ENCODE measurements around the gene CCDC149.

Gene CCDC149

DNA sequence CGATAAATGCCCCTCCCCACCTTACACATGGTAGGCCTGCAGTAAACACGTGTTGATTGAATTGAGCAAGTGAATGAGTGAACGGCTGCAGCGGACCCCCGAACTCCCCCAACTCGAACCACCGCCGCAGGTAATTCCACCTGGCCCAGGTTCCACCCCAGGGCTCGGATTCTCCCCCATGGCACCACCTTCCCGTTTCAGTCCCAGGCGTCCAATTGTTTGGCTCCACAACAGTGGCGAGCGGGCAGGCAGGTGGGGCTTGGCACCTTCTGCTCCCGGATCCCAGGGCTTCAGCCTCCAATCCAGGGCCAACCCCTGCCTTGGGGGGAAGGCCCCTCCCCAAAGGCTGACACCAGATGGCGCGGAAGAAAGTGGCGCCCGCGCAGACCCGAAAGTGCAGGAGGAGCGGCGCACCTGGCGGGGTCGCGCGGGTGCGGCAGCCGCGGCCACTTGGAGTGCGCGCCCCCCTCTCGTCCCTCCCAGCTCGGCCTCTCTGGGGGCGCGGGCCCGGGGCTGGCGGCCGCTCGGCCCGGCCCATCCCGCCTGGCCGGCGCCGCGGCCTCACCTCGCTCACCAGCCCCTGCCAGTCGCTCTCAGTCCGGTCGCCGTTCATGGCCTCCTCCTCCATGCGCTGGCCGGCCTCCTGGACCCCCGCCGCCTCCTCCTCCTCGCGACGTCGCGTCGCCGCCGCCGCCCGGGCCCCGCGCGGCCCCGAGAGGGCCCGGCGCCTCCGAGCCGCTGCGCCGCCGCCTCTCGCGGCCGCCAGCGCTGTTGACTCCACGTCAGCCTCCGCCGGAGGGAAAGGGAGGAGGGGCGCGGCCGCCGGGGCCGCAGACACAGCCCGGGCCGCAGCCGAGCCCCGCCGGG is at the start of gene CCDC149:
Gene CCDC149 (minus strand): TSS at position 791 of the 867 bp plus-strand sequence. CDS start 178 bp downstream, at position 613.
- DNase-seq (ENCODE audit: low spot score) = no peak

DNA sequence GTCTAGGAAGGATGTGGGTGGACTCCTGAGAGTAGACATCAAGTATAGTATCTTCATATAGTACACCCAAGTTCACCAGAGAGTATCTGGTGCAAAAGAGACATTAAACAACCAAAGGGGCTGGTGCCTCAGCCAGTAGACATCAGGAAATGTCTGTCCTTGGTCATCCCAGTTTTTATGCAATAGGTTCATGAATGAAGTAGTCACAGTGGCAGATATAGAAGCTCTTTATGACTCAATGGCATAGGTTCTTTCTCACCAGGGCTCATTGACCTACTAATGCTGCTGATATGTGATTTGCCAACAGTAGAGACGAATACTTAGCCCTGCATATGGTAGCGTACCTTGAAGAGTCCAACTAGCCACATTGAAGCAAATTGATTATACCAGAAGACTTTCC is 45.0 kb upstream of the CCDC149 start:
- no peak for DNase-seq (ENCODE audit: low spot score)

DNA sequence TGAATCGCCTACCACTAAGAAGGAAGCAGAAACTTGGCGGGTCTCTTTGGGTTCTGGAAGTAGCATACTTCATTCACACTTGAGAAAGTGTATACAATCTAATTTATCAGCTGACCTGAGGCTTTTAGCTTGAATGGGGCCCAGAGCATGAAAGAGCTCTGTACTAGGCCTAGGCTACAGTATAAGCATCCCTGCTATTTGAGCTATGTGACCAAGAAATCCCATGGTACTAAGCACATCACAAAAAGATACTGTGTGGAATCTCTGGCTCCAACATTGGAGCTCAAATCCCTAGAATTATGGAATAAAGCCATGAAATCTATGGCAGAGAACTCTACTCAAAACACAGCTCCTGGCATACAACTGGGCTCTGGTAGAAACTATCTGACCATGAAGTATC is 43.9 kb upstream of the CCDC149 start:
- DNase-seq (ENCODE audit: low spot score) = no peak

DNA sequence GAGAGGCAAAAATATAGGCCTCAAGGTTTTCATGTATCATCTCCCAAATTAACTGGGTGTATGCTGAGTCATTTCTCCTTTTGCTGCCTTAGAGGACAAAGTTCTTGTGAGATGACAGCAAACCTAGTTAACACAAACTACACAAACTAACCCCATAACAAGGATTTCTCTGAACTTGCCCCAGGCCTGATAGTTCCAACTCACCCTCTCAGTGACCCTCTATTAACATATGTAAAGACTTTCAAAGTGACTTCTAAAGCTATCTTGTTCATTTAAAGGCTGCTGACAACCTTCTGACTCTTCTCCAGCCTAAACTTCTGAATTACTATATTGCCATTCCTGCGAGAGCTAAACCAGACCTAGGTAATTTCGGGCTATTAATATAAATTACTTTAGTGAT is 43.2 kb upstream of the CCDC149 start:
- no peak for DNase-seq (ENCODE audit: low spot score)

DNA sequence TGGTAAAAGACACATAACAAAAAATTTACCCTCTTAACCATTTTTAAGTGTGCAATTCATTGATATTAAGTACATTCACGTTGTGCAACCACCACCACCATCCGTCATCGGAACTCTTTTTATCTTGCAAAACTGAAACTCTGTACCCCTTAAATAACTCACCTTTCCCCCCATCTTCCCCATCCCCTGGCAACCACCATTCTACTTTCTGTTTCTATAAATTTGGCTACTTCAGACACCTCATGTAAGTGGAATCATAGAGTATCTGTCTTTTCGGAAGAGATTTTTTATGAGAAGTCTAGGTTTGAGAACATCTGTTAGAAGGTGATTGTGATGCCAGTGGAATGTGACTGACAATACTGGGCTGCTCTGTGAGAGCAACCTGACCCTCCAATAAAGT is 39.8 kb upstream of the CCDC149 start:
- DNase-seq (ENCODE audit: low spot score) = no peak

DNA sequence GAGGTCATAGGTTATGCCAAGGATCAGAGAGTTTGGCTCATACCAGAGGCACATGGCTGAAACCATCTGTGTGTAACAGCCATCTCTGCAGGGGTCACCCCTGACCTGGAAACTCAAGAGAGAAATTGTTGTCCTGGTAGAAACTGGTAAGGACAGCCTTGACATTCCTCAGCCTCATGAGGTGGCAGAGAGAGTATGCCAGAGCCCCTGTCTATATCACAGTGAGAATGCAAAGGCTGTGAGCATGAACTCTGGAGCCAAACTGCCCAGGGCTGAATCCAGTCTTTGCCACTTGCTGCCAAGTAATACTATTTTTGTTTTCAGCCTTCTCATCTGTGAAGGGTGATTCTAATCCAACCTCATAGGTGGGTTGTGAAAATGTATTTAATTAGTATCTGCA is 37.1 kb upstream of the CCDC149 start:
- DNase-seq (ENCODE audit: low spot score) = no peak

DNA sequence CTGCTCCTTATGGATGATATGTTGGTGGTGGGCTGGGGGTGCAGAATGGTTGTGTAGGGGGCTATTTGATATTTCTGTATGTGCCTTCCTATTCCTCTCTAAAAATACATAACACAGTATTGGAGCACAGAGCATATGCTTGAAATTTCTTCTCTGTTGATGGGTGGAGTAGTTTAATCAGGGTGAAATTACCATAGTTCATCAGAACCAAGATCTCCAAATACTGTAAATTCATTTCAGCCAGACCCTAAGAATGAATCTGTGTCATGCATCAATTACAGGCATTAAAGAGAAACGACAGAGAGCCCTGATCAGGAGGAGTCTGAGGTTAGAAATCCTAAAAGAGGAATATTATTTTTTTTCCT is 25.1 kb upstream of the CCDC149 start:
- no peak for DNase-seq (ENCODE audit: low spot score)

DNA sequence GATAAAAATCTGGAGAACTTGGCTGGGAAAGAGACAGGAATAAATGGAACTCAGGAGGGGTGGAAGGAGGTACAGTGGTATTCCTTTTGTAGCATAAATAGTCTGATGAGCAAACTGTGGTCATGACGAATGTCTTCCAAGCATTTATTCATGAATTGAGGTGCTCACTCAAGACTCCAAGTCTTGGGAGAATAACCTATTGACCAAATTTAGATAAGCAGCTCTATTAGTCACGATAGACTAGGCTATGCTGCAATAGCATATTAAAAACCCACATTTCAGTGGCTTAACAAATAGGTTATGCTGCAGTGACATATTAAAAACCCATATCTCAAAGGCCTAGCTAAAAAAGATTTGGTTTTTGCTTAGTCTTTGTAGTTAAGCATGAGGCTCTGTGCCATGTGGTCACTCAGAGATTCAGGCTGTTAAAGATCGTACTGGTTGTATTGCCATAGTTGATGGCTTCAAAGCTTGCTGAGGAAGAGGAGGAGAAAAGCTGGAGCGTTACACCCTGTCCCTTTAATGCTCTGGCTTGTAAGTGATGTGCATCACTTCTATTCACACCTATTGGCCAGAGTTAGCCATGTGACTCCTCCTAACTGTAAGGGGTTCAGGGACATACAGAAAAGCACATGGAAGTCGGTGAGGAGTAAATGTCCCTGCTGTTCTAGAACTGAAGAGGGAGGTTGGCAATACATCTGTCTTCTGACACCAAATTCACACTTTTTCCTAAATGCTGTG is 24.5 kb upstream of the CCDC149 start:
- no peak for DNase-seq (ENCODE audit: low spot score)

DNA sequence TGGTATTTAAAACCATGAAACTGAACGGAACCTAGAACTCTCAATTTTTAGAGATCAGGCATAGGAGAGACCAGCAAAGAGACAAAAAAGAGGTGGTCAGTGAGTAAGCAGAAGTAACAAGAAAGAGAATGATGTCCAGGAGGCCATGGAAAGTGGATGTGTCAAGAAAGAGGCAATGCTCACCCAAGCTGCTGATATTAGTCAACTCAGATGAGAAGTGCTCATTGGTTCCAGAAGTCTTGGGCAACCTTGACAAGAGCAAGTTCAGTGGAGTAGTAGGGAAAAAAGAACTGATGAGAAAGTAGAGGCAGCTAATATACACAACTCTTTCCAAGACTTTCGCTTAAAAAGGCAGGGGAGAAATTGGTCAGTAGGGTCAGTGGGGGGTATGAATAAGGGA is 23.0 kb upstream of the CCDC149 start:
- DNase-seq (ENCODE audit: low spot score) = no peak

DNA sequence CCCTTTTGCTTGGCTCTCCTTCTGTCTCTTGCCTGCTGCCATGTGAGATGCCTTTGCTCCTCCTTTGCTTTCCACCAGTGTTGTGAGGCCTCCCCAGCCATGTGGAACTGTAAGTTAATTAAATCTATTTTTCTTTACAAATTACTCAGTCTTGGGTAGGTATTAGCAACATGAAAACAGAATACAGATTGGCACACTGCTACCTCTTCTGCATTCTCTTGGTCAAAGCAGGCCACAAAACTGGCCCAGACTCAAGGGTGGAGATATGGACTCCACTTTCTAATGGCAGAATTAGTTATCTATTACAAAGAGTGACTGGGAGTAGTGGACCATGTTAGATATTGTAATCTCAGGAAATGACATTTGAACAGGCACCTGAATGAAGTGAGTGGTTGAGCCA is 21.5 kb upstream of the CCDC149 start:
- DNase-seq (ENCODE audit: low spot score) = no peak

DNA sequence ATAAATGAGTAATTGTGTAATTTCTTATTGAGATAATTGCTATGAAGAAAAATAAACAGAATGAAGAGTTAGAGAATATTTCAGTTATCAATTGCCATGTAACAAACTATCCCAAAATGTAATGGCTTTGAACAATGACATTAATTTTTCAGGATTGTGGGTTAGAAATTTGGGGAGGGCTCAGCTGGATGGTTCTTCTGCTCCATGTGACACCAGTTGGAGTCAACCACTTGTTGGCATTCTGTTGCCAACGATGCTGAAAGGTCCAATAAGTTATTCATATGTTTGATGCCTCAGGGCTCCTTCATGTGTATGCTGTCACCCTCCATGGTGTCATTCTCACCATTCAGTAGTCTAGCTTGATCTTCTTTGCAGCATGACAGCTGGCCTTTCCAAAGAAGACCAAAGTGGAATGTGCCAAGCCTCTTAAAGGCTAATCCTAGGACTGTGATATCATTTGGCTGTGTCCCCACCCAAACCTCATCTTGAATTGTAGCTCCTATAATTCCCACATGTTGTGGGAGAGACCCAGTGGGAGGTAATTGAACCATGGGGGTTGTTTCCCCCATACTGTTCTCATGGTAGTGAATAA is 20.9 kb upstream of the CCDC149 start:
- no peak for DNase-seq (ENCODE audit: low spot score)

DNA sequence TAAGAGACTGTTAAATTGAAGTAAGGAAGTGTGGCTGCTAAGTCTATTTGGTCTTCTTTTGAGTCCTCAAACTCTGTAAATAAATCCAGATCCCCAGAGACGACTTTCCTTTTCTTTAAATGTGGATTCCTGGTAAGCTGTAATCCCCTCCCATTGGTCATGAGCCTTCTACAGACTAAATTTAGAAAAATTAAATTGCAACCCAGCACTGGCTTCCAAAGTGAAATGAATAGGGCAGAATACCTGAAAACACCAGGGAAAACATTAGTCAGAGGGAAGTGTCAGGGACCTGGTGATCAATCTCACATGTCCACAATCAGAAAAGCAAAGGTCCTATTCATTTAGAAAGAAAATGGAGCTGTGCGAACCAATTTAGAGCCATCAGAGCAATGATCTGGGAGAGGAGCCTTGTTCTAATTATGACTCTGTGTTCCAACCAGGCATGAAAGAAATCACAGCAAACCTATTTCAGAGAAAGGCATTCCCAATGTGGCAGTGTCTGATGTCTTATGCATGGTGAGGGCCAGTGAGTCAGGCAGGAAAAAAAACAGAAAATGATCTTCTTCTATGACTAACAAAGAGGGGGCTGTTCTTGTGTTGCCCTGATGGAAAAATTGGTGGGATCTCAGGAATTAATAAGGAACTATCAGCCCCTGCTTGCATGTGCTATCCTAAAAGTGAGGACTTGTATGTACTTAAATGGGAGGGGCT is 19.8 kb upstream of the CCDC149 start:
- no peak for DNase-seq (ENCODE audit: low spot score)

DNA sequence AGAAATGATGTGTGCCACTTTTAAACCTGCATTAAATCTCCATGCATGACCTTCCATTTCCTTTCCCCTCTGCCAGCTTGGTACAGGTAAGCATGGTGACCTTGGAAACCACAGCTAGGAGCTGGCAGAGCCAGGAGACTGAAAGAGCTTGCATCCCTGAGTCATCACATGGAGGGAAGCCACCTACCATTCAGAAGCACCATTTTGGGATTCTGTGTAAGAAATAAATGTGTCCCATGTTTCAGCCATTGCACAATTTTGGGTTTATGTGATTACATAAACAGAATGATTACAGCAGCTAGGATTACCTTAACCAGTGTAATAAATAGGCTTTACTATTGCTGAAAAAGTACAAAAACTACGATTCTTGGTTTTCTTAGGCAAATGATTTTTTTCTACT is 17.3 kb upstream of the CCDC149 start:
- DNase-seq (ENCODE audit: low spot score) = no peak

DNA sequence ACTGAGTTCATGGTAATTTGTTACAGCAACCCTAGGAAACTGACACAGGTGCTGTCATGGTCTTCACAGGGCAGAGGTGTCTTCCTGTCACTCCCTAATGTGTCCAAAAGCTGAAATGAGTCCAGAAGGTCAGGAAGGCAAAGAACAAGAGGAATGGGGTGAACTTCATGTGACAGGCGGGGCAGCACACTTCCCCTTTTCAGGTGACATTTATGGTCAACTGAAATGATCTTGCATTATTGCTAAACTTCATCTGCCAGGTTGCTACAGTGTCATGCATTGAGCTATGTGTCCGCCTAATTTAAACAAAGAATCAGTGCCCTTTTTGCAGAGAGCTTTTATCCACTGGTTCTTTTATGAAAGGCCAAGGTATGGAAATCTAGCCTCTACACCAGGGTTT is 15.9 kb upstream of the CCDC149 start:
- no peak for DNase-seq (ENCODE audit: low spot score)

DNA sequence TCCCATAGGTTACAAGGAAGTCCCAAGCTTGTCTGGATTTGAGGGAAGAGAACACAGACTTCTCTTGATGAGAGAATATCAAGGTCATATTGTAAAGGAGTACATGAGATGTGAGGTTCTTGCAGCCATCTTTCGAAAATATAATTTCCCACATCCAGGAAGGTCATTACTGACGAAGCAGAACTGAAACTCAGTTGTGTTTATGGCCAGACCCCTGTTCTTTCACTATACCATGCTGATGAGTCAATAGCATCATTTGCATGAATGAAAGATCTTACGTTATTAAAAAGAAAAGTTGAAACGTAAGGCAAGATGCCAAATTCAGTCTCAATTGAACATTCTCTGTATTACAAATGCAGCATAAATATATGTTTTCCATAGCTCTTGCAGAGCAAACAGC is 14.2 kb upstream of the CCDC149 start:
- no peak for DNase-seq (ENCODE audit: low spot score)

DNA sequence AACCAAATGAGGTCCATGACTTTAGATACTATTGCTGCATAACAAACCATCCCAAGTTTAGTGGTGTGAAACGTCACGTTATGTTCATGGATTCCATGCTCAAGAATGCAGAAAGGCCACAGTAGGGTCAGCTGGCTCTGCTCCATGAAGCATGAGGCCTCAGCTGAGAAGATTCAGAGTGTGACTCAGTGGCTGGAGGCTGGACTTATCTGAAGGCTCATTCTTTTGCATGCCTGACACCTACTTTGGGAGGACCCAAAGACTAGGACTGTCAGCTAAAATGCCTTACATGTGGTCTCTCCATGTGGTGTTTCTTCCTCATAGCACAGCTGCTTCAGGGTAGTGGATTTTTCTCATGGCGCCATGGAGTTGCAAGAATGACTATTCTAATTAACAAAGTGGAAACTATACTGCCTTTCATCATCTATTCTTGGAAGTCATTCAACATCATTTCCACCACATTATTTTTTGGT is 11.5 kb upstream of the CCDC149 start:
- DNase-seq (ENCODE audit: low spot score) = no peak

DNA sequence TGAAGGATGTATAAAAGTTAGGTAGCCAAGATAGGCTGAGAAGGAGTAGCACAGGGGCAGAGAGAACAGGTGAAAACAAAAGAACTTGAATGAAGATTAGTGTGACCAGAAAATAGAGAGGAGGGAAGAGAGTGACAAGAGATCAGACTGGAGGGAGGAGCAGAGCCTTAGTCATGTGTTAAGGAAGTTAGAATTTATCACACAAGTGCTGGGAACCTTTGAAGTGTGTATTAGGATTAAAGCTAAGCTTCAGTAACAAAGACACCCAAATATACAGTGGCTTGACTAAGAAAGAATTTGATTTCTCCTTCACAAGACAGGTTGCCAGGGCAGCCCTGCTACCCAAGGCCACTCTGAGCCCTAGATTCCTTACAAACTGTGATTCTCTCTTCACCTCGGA is 10.7 kb upstream of the CCDC149 start:
- no peak for DNase-seq (ENCODE audit: low spot score)

DNA sequence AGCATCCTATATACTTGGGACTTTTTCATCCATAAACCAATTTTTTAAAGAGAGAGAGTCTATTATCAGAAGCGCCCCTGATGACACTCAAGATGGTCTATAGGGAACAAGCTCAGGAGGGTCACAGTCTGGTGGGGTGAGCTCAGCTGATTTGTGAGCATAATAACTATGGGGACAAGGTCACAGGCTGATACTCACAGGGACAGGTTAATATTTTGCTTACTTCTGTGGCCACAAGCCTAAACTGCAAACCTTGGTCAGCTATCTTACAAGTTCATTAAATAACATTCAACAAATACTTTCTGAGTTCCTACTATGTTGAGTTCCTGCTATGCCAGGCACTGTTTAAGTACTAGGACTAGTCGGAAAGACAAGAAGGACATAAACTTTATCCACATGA is 10.2 kb upstream of the CCDC149 start:
- DNase-seq (ENCODE audit: low spot score) = no peak

DNA sequence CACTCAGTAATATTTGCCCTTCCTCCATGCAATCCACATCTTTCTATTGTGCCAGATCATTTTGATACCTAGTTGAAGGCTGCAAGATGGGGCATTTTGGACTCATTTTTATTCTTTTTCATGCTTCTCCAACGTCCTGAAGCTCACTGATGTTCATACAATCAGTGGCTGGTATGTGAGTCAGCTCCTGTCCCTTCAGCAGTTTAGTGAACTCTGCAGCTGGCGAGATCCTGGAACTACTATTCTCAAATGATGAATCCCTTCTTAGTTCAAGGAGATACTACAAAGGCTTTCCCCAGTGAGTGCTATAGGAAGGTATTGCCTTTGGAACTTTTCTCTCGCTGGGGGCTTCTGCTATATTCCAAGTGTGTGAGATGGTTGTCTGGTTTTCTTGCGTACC is 9.6 kb upstream of the CCDC149 start:
- no peak for DNase-seq (ENCODE audit: low spot score)

DNA sequence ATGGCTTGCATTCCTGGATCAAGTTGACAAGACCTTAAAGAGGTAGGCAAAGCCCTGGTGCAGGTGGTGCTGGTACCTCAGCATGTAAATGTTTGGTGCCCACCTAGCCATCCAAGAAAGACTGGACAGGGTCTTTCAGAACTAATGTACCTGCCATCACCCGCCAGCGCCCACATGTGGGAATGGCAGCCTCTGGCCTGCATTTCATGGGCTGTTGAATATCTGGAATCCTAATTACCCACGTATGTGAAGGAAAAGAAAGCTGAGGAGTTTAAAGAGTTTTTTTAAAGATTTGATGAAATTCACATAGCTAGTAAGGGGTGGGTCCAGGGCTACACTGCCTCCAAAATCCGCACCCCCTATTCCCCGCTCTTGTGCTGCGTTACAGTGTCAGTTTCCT is 8.6 kb upstream of the CCDC149 start:
- no peak for DNase-seq (ENCODE audit: low spot score)

DNA sequence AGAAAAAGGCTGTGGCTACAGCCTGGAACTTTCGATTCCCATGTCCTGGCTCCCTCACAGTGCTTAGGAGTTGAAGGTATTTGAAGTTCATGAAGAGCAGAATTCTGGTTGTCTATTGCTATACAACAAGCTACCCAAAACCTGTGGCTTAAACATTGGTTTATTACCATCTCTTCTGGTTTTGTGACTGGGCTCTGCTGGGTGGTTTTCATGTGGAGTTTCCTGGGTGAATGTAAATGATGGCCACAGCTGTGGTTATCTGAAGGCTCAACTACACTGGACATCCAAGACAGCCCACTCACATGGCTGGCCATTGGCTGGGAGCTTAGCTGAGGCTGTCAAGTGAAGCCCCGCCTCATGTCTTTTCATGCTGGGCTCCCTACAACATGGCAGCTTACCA is 7.2 kb upstream of the CCDC149 start:
- DNase-seq (ENCODE audit: low spot score) = no peak

DNA sequence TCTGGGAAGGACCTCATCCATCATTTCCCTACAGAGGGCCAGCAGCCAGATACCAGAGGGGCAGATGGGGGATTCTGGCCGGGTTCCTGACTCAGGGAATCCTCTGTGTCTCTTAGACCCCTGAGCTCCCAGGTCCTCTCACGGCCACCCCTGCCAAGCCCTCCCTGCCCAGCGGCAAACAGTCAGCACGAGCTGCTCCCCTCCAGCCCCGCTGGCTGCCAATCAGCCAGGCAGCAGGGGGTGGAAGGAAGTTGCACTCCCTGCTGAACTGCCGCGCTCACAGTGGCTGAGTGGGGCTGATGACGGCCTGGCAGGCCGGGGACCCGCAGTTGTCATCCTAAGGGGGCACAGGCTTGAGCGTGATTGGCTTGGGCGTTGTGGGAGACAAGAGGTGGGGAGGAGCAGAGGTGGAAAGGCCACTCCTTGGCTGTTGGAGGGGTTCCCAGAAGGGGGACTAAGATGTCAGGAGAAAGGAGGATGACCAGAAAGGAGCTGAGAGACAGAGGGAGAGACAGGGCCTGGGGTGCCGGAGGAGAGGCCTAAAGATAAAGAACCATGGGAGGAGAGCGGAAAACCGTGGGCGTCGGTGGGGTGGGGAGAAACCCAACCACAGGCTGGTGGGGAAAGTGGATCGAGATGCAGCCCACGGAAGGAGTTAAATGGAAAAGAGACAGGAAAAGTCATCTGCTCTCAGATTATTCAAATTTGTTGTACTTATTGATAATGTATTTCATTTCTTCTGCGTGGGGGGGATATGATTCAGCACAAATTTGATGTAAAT is 4.4 kb upstream of the CCDC149 start:
- DNase-seq (ENCODE audit: low spot score) = no peak

All from NAMALWA (cell line).